Measurements from ENCODE around the gene ARID1B. TPM values are rescaled to one million over a fixed set of nuclear protein-coding genes. Genes with fewer than 3 reads are reported as not detected.

Gene ARID1B
- total RNA-seq, 4 donors from 2014 or later = 25.2 to 103 (median 59.5) TPM

DNA sequence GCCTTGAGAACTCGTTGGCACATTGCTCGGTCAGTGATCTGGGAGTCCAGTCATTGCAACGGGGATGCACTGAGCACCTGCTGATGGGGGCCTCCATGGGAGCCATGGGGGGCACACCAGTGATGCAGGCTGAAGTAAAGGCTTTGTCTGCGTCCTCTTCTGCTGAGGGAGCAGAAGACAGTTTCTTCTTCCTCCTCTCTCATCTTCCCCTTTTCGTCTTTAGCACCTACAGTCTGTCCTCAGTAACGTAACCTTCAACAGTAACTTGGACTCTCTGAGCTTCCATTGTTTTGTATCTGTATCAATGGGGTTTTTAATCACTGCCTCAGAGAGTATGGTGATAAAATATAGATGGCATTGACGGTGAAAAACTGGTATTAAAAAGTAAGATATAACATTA is 306.2 kb downstream of the ARID1B start:
- no peak overlapping the region for H3K27ac ChIP-seq
- H3K27me3 ChIP-seq = no peaks in the 10 kb centered on the region
- TF ChIP-seq POLR2A (IDR thresholded peaks at IDR 0.05) = no peak
- TF ChIP-seq, protein P1, sequence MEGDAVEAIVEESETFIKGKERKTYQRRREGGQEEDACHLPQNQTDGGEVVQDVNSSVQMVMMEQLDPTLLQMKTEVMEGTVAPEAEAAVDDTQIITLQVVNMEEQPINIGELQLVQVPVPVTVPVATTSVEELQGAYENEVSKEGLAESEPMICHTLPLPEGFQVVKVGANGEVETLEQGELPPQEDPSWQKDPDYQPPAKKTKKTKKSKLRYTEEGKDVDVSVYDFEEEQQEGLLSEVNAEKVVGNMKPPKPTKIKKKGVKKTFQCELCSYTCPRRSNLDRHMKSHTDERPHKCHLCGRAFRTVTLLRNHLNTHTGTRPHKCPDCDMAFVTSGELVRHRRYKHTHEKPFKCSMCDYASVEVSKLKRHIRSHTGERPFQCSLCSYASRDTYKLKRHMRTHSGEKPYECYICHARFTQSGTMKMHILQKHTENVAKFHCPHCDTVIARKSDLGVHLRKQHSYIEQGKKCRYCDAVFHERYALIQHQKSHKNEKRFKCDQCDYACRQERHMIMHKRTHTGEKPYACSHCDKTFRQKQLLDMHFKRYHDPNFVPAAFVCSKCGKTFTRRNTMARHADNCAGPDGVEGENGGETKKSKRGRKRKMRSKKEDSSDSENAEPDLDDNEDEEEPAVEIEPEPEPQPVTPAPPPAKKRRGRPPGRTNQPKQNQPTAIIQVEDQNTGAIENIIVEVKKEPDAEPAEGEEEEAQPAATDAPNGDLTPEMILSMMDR (IDR thresholded peaks at IDR 0.05) = no peak
- intact Hi-C loops (cut with DNase I) = no loop called here
- no peaks in the 10 kb centered on the region for H3K9me3 ChIP-seq
- 66 to 77% methylated on average over 7 of the region's 7 CpGs for WGBS, 2 donors
- DNase-seq = no peak
- peaks cover 0 to 42% (median 0%) of the 10 kb centered on the region in 3 donors for H3K36me3 ChIP-seq
- no peak overlapping the region for H3K4me3 ChIP-seq
- H3K4me1 ChIP-seq = peaks cover 0 to 8% (median 0%) of the 10 kb centered on the region in 3 donors

DNA sequence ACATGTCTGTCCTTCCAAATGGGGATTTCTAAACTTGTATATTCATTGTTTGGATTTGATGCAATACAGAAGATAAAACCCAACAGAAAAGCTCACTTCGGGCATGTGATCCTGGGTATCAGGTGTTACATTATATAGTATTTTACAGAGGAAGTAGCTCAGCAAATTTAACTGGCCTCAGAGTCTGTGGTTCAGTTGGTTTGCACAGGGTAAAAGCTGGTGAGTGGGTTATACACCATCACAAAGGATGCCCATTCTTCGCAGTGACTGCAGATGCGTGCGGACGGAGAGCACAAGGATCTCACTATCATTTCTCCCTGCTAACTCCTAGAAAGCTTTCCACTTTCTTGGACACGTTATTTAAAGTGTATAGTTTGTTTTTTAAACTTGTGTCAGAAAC is 309.5 kb downstream of the ARID1B start:
- 94 to 98% methylated on average over 6 of the region's 6 CpGs for WGBS, 2 donors
- Histone ChIP-seq H3K4me3 (no peak overlapping the region), H3K27me3 (no peaks in the 10 kb centered on the region), H3K9me3 (no peaks in the 10 kb centered on the region), H3K36me3 (peaks cover 0 to 68% (median 4%) of the 10 kb centered on the region in 3 donors), H3K27ac (no peak overlapping the region), H3K4me1 (peaks cover 0 to 6% (median 0%) of the 10 kb centered on the region in 3 donors)
- intact Hi-C loops (cut with DNase I) = no loop called here
- no peak for TF ChIP-seq POLR2A (IDR thresholded peaks at IDR 0.05)
- TF ChIP-seq, protein P1 (IDR thresholded peaks at IDR 0.05) = no peak
- no peak for DNase-seq

DNA sequence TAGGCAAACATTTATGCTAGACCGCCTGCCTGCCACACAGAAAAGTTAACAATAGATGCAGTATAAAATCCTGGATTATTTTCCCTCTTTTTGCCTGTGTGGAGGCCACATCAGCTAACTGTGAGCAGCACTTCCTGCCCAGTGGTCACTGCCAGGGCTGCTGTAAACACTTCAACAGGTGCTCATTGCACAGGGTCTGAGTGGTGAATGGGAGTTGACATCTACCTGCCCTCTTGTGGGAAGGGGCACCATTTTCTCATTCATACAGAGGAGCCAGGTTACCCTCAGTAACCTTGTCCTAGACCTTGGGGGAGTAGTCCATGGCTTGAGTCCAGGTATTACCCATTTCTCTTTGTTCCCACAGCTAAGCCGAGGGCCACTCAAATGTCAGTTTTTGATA is 310.8 kb downstream of the ARID1B start:
- Histone ChIP-seq H3K4me3 (no peak overlapping the region), H3K4me1 (peaks cover 0 to 19% (median 0%) of the 10 kb centered on the region in 3 donors), H3K27ac (no peak overlapping the region), H3K36me3 (peaks cover 0 to 68% (median 4%) of the 10 kb centered on the region in 3 donors), H3K9me3 (no peaks in the 10 kb centered on the region), H3K27me3 (no peaks in the 10 kb centered on the region)
- TF ChIP-seq, protein P1 (IDR thresholded peaks at IDR 0.05) = no peak
- TF ChIP-seq POLR2A (IDR thresholded peaks at IDR 0.05) = no peak
- 85 to 95% methylated on average over 2 of the region's 2 CpGs for WGBS, 2 donors
- no peak for DNase-seq
- intact Hi-C loops (cut with DNase I) = no loop called here

DNA sequence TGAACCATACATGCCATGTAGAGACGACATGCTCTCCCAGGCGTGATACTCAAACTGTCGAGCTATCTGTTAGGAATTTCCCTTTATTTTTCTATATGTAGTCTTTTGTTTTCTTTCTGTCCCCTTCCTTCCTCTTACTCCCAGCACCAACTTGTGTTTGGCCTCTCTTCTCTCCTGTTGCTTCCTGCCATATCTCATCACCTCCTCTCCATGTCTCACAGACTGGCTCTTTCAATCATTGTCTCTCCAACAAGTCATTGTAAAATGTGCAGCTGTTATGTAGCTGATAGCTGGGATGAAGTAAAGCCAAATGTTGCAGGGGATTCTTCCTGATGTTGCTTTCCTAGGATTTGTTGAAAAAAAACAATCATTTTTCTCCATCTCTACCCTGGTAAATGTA is 311.7 kb downstream of the ARID1B start:
- Histone ChIP-seq H3K4me1 (peaks cover 0 to 28% (median 0%) of the 10 kb centered on the region in 3 donors), H3K9me3 (no peaks in the 10 kb centered on the region), H3K4me3 (no peak overlapping the region), H3K27me3 (no peaks in the 10 kb centered on the region), H3K27ac (no peak overlapping the region), H3K36me3 (peaks cover 0 to 75% (median 4%) of the 10 kb centered on the region in 3 donors)
- 73 to 90% methylated on average over 3 of the region's 3 CpGs for WGBS, 2 donors
- intact Hi-C loops (cut with DNase I) = no loop called here
- no peak for DNase-seq
- TF ChIP-seq POLR2A (IDR thresholded peaks at IDR 0.05) = no peak

DNA sequence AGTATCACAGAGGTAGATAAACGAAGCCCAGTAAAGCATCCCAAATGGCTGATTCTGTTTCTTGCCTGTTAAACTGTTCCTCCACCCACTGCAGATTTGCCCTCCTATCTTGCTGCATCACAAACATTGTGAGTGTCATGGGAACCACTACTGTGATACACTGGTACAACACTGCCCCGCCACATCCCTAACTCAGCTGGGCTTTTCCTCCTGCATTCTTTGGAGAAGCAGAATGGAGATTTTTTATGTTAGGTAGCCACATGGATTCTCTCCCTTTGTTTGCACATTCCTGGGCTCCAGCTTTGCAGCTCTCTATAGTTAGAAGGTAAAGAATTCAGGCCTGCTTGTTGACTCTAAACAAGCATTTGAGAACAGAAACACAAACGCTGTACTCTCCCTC is 312.1 kb downstream of the ARID1B start:
- peaks cover 0 to 74% (median 4%) of the 10 kb centered on the region in 3 donors for H3K36me3 ChIP-seq
- WGBS, 2 donors = 72 to 77% methylated on average over 3 of the region's 3 CpGs
- no peak for TF ChIP-seq POLR2A (IDR thresholded peaks at IDR 0.05)
- TF ChIP-seq, protein P1 (IDR thresholded peaks at IDR 0.05) = no peak
- H3K27me3 ChIP-seq = no peaks in the 10 kb centered on the region
- no peak overlapping the region for H3K4me3 ChIP-seq
- no peak overlapping the region for H3K27ac ChIP-seq
- peaks cover 0 to 30% (median 0%) of the 10 kb centered on the region in 3 donors for H3K4me1 ChIP-seq
- intact Hi-C loops (cut with DNase I) = no loop called here
- DNase-seq = no peak
- H3K9me3 ChIP-seq = no peaks in the 10 kb centered on the region

DNA sequence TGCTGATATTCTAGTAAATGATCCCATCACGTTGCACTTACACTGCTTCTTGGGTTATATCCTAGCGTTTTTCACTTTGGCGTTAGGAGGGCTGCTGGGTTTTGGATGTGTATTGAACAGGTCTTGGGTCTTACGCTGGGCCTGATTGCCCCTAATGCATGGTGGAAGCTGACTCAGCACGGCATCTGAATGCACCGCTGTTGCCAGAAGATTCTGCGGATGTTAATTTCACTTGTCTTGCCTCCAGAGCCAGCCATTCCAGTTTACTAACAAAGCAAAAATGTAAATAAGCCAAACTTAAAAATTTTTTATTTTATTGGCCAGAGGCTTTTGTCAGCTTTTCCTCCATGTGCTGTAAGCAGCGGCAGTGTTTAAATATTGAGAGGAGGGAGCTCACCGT is 312.7 kb downstream of the ARID1B start:
- Histone ChIP-seq H3K27me3 (no peaks in the 10 kb centered on the region), H3K4me3 (no peak overlapping the region), H3K27ac (no peak overlapping the region), H3K9me3 (no peaks in the 10 kb centered on the region), H3K4me1 (peaks cover 0 to 30% (median 0%) of the 10 kb centered on the region in 3 donors), H3K36me3 (peaks cover 0 to 68% (median 4%) of the 10 kb centered on the region in 3 donors)
- 68 to 76% methylated on average over 9 of the region's 9 CpGs for WGBS, 2 donors
- intact Hi-C loops (cut with DNase I) = no loop called here
- no peak for DNase-seq
- no peak for TF ChIP-seq POLR2A (IDR thresholded peaks at IDR 0.05)
- TF ChIP-seq, protein P1 (IDR thresholded peaks at IDR 0.05) = no peak
